Stimulated activated CD8-positive, alpha-beta memory T cell treated with anti-CD3 and anti-CD28 coated beads, Interleukin-7, amount 100 ng/mL, for 48 hours (primary cell): ENCODE measurements around the gene SERPINB6.
"Not testable (repeated sequence)": the region's sequence is repeated elsewhere in the genome, so short reads cannot be mapped to it uniquely, and the experiment has no call there.

Experiments
- DNase-seq, 2 donors: peaks; one replicate each; pipeline ENCODE4 v3.0.0-alpha.2; 2020; ENCODE audit warnings: low read depth in 1 of 2; ENCODE audit errors: extremely low read depth in 1 of 2

SERPINB6 gene

GRCh38 chr6:2977799-2978590 is 6.6 kb upstream of the SERPINB6 start:
- DNase-seq = no peak

- no peak for DNase-seq
Observed at GRCh38 chr6:2977290-2977689, 5.9 kb upstream of the SERPINB6 start.

- no peak for DNase-seq
Observed at GRCh38 chr6:2976571-2977085, 5.3 kb upstream of the SERPINB6 start.

- DNase-seq = no peak
Observed at GRCh38 chr6:2976060-2976459, 4.7 kb upstream of the SERPINB6 start.

GRCh38 chr6:2973676-2974075 is 2.3 kb upstream of the SERPINB6 start:
- no peak for DNase-seq

- DNase-seq = not testable (repeated sequence)
Observed at GRCh38 chr6:2973180-2973579, 1.8 kb upstream of the SERPINB6 start.

- DNase-seq = not testable (repeated sequence)
Observed at GRCh38 chr6:2972685-2973084, 1.3 kb upstream of the SERPINB6 start.

GRCh38 chr6:2972219-2972487 is 786 bp upstream of the SERPINB6 start:
- not testable (repeated sequence) for DNase-seq

- DNase-seq = peak in 1 of 2 donors; percentile 41
Observed at GRCh38 chr6:2970753-2971419, 481 bp downstream of the SERPINB6 start.

GRCh38 chr6:2970034-2970685 is 1.2 kb downstream of the SERPINB6 start:
- DNase-seq = no peak

GRCh38 chr6:2969549-2969948 is 1.8 kb downstream of the SERPINB6 start:
- DNase-seq = no peak

GRCh38 chr6:2968600-2969135 is 2.7 kb downstream of the SERPINB6 start:
- DNase-seq = no peak

GRCh38 chr6:2967936-2968335 is 3.4 kb downstream of the SERPINB6 start:
- DNase-seq = no peak

- no peak for DNase-seq
Observed at GRCh38 chr6:2966347-2966746, 5.0 kb downstream of the SERPINB6 start.

GRCh38 chr6:2964793-2965505 is 6.4 kb downstream of the SERPINB6 start:
- DNase-seq = no peak

- DNase-seq = no peak
Observed at GRCh38 chr6:2963756-2964155, 7.6 kb downstream of the SERPINB6 start.

GRCh38 chr6:2962636-2963035 is 8.7 kb downstream of the SERPINB6 start:
- DNase-seq = no peak

GRCh38 chr6:2962004-2962403 is 9.4 kb downstream of the SERPINB6 start:
- no peak for DNase-seq

- DNase-seq = no peak
Observed at GRCh38 chr6:2961506-2961905, 9.9 kb downstream of the SERPINB6 start.

- DNase-seq = no peak
Observed at GRCh38 chr6:2960935-2961334, 10.4 kb downstream of the SERPINB6 start.
